Stimulated activated CD8-positive, alpha-beta memory T cell treated with anti-CD3 and anti-CD28 coated beads, Interleukin-15, amount 100 ng/mL, for 24 hours (primary cell): ENCODE data around the gene POTEM.
"Not testable (repeated sequence)": the region's sequence is repeated elsewhere in the genome, so short reads cannot be mapped to it uniquely, and the experiment has no call there.

Experiments used
- DNase-seq: peaks from one replicate; pipeline ENCODE4 v3.0.0-alpha.2; 2020; ENCODE audit warnings: low read depth

POTEM gene

DNA sequence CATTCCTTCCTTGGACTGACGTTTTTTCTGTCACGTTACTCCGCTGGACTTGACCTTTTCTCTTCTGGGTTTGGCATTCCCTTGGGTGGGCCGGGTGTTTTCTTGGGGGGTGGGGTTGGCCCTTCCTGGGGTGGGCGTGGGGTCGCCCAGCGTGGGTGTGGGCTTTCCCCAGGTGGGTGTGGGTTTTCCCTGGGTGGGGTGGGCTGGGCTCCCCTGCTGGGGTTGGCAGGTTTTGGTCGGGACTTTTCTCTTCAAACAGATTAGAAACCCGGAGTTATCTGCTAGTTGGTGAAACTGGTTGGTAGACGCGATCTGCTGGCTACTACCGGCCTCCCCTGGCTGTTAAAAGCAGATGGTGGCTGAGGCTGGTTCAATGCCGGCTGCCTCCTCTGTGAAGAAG, at the start of gene POTEM:
Gene POTEM (plus strand): TSS at position 301 of the 400 bp plus-strand sequence. CDS start 52 bp downstream, at position 353.
- DNase-seq: not testable (repeated sequence)

DNA sequence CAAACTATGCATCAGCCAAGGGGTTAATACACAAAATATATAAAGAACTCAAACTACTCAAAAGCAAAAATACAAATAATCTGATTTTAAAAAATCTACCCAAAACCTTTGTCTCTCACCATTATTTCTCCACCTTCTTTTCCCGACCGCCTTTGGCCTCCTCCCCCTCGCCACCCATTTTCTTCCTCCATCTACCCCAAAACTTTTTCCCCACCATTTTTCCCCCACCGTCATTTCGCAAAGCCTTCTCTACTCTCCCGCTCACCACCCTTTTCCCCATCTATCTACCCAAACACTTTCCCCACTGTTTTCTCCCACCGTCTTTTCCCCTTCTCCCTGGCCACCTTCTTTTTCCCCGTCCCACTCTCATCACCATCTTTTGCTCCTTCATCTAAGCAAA, 48.9 kb upstream of the POTEM start:
- DNase-seq: not testable (repeated sequence)

GRCh38 chr14:18920052-18920451, 47.2 kb upstream of the POTEM start:
- not testable (repeated sequence) for DNase-seq

GRCh38 chr14:18921055-18921701, 46.1 kb upstream of the POTEM start:
- not testable (repeated sequence) for DNase-seq

GRCh38 chr14:18936848-18937247, 30.4 kb upstream of the POTEM start:
- not testable (repeated sequence) for DNase-seq

DNA sequence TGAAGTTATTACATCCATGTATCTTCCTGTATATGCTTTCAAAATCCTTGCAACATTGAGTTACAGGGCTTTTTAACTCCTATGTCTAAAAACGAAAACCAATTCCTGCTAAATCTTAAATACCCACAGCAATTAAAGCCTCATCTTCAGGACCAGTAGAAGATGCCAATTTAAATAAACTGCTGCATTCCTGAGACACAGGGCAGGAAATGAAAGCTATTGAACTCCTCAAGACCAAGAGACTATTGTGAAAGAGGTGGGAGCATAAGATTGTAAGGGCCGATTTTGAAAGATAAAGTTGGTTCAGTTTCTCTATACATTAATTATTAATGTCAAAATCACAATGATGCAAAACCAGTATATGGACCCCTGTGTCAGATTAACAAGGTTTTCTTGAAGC, 28.5 kb upstream of the POTEM start:
- DNase-seq: not testable (repeated sequence)

- not testable (repeated sequence) for DNase-seq
Measured at GRCh38 chr14:18949939-18950338, 17.3 kb upstream of the POTEM start.

- DNase-seq: not testable (repeated sequence)
Measured at GRCh38 chr14:18953085-18953484, 14.1 kb upstream of the POTEM start.

- not testable (repeated sequence) for DNase-seq
Measured at GRCh38 chr14:18955816-18956215, 11.4 kb upstream of the POTEM start.

DNA sequence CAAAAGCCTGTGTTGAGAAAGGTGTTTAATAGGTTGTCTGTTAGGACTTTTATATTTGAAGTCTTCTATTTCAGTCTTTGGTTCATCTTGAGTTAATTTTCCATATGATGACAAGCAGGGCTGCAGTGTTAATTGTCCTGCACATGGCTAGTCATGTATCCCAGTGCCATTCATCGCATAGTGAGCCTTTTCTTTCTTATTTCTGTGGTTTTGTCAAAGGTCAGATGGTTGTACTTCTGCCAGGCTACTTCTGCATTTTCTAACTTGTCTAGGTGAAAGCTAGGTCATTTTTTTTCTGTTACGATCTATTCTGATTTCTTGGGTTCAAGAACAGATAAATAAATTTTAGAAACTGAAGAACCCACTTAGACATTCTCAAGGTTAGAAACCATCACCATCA, 5.7 kb upstream of the POTEM start:
- not testable (repeated sequence) for DNase-seq

DNA sequence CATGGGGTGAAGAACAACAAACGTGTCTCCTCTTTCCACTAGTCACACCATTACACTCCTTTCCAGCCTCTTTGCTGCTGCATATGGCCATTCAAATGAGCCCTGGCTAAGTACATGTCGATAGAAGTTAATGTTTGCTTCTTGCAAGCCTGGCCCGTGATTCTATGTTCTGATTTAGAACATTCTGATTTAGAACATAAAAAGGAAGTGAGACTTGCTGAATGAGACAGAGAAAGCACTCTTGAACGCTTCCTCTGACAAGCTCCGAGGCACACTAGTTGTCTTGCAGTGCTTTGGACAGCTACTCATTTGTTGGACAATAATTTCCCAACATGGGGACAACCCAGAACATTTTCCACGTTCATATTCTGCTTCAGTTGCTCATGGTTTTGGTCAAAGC, 5.1 kb upstream of the POTEM start:
- not testable (repeated sequence) for DNase-seq

DNA sequence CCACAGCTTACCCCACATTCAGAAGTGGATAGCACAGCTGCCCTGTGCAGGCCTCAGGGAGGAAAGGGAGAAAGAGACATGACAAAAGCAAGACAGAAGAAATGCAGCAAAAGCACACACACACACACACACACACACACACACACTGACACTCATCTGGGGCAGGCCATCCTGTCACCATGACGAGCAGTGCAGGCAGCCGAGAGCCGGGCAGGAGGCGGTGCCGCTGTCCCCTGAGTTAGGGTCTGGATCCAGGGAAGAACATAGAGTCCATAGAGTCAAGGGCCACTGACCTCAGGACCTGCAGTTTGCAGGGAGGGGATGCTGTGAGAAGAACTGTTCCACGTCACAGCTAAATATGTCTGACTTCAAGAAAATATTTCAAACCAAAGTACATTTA, 4.0 kb upstream of the POTEM start:
- not testable (repeated sequence) for DNase-seq

DNA sequence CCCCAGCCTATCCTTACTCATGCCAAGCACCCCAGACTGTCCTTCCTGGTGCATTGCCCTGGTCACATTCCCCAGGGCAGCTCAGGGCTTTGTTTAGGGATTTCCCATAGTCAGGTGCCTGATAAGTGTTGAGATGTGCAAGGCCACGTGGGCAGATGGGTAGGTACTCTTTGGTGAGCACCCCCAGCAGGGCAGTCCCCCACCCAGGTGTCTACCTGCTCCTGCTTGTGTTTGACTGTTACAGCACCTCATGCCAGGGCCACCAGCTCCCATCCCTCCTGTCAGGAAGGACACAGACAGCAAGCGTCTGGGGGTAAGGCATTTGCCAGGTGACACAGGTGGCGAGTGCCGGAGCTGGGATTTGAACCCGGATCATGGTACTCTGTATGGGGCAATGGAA, 2.4 kb upstream of the POTEM start:
- DNase-seq: not testable (repeated sequence)

- not testable (repeated sequence) for DNase-seq
Measured at GRCh38 chr14:19002566-19002965, 35.3 kb downstream of the POTEM start.

GRCh38 chr14:19006490-19006889, 39.3 kb downstream of the POTEM start:
- not testable (repeated sequence) for DNase-seq

GRCh38 chr14:19007678-19008077, 40.4 kb downstream of the POTEM start:
- not testable (repeated sequence) for DNase-seq

DNA sequence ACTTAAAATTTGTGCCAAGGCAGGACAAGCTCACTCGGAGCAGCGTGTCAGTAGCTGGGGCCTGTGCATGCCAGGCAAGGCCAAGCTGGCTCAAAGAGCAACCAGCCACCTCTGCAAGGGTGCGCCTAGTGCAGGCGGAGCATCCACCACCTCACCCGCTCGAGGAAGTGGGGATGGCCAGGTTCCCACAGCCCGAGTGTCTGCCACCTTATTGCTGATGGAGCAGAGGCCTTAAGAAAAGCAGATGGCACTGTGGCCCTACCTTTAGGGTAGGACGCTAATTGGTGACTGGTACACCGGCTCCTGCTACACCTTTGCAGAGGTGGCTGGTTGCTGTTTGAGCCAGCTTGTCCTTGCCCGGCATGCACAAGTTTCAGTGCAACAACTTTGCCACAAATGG, 43.8 kb downstream of the POTEM start:
- not testable (repeated sequence) for DNase-seq

- not testable (repeated sequence) for DNase-seq
Measured at GRCh38 chr14:19011703-19012102, 44.5 kb downstream of the POTEM start.

DNA sequence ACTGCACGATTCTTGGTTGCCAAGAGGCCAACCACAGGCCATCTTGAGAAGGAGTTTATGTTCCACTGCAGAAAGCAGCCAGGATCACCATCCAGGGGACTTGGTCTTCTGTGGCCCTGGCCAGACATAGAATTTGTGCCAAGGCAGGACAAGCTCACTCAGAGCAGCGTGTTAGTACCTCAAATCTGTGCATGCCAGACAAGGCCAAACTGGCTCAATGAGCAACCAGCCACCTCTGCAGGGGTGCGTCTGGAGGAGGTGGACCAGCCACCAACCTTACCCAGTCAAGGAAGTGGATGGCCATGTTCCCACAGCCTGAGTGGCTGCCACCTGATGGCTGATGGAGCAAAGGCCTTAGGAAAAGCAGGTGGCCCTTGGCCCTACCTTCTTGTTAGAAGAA, 48.0 kb downstream of the POTEM start:
- DNase-seq: not testable (repeated sequence)

GRCh38 chr14:19025080-19025589, 57.9 kb downstream of the POTEM start:
- not testable (repeated sequence) for DNase-seq

DNA sequence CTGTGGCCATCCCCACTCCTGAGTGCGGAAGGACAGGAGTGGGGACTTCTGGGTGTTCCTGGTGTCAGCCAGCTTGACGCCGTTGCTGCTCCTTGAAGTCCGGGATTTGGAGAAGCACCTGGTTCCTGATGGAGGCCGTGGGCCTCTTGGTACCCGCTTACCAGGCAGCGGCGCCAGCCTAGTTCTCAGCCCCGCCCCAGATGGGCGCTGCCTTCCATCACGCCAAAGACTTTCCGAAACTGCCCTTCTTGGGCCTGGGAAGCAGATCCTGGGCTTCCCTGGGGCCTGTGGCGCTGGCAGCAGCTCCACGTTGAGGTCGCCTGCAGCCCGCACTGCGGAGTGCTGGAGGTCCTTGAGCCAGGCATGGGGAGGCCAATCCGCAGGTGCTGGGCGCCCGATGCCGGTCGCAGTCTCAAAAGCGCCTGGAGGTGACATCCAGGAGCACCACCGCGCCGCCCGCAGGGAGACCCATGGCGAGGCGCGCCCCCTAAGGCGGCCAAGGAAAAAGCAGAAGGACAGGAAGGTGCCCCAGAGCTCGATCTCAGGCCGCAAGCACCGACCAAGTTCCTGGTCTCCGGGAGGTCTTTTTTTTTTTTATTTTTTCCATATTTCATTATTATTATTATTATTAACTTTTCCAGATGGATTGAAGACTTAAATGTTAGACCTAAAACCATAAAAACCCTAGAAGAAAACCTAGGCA, 59.6 kb downstream of the POTEM start:
- not testable (repeated sequence) for DNase-seq

GRCh38 chr14:19027895-19028294, 60.7 kb downstream of the POTEM start:
- not testable (repeated sequence) for DNase-seq

GRCh38 chr14:19036811-19037382, 69.7 kb downstream of the POTEM start:
- not testable (repeated sequence) for DNase-seq
